ENCODE results near the gene SV2C.

Gene SV2C

DNA sequence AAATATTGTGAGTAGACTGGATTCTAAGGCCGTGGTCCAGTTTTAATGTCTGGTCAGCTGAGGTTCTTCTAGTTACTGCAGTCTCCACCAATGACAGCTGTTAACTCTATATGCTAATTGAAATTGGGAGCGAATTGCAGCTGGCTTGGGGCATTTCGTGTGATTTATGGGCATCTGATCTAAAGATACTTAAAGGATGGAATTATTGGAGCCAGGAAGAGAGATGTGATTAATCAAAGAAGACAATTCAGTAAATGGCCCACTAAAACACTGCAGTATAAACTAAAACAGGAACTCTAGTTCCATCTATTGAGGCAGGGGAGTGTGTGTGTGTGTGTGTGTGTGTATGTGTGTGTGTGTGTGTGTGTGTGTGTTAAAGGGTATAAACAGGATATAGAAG, 162.4 kb downstream of the SV2C start:
- in situ Hi-C loops (cut with MboI; ENCODE audit: low sequenced_read_pairs): no loop called here

DNA sequence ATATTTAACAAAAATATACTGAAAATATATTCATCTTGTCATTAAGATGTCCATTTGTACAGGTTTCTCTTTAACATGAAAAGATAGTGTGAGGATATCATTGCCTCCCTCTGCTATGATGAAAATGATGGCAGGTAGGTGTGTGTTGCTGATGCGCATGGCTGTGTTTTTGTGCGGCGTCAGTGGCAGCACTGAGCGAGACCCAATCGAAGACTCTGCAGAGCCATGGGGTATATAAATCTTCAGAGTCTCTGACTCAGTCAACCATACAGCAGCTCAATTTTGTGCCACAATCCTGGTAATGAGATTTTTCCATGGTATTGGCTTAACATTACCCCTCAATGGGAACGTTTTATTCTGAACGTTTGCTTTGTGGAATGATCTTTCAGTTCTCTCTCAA, 166.4 kb downstream of the SV2C start:
- in situ Hi-C loops (cut with MboI; ENCODE audit: low sequenced_read_pairs): no loop called here

GRCh38 chr5:76250463-76250862, 167.3 kb downstream of the SV2C start:
- in situ Hi-C loops (cut with MboI; ENCODE audit: low sequenced_read_pairs): no loop called here

DNA sequence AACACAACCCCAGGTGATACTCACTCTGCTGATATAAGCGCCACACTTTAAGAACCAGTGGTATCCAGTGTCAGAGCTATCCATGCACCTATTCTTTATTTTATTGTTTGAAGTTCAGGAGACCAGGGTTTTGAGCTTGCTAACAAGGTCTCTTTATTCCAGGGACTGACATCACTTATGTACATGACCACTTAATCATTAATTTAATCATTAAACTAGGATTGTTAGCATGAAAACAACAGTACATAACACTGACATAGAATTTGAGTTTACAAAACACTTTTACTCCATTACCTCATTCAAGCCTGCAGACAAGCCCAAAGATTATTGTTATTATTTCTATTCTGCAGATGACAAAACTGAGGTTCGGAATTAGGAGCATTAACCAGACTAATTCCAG, 168.5 kb downstream of the SV2C start:
- in situ Hi-C loops (cut with MboI; ENCODE audit: low sequenced_read_pairs): no loop called here

- in situ Hi-C loops (cut with MboI; ENCODE audit: low sequenced_read_pairs): no loop called here
These were observed 169.3 kb downstream of the SV2C start for GRCh38 chr5:76252437-76252836.

DNA sequence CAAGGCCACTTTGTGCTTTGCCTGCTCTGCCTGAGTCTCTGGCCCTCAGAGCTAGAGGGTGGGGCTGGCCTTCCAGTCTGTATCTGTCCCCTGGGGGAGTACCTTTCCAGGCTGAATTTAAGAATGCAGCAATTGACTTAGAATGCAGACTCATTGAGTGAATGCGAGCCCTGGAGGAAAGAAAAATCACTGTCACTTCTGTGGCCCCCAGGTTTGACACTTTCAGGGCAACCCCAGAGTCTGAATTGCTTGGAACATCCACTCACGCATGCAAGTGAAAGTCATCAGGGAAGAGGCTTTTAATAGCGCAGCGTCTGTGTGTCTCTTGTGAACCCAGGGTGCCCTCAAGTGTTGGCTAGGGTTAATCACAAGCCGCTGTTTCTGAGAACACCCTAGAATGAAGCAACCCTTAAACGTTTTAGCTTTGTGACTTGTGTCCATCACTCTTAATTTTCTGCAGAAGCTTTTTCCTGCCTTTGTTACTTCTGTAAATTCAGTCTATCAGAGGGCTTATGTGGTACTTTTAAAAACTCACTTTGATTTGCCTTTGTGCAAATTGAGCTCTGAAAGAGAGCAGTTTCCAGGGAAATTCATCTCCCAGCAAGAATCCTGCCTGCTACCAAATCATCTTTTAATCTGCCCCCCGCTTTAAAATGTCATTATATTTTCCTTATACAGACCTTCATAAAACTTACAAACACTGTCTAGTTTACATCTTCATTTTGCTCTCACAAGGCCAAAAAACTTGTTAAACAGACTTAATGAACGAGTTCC, 173.1 kb downstream of the SV2C start:
- in situ Hi-C loops (cut with MboI; ENCODE audit: low sequenced_read_pairs): no loop called here

DNA sequence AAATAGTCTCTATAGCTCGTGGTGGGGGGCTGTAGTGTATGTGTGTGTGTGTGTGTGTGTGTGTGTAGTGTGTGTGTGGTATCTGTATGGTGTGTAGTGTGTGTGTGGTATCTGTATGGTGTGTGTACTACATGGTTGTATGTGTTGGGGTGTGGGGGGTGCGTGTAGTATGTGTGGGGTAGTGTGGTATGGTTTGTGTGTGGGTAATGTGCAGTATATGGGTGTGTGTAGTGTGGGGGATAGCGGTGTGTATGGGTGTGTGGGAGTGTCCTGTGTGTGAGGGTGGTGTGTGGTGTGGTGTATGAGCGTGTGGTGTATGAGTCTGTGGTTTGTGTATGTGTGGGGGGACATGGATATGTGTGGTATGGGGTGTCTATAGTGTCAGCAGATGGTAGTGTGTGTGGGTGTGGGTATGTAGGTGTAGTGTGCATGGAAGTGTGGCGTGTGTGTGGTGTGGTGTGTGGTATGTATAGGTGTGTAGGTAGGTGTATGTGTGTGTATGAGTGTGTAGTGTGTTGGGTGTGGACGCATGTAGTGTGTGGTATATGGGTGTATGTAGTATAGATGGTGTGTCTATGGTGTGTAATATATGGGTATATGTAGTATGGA, 174.1 kb downstream of the SV2C start:
- in situ Hi-C loops (cut with MboI; ENCODE audit: low sequenced_read_pairs): no loop called here

GRCh38 chr5:76257897-76258296, 174.7 kb downstream of the SV2C start:
- in situ Hi-C loops (cut with MboI; ENCODE audit: low sequenced_read_pairs): no loop called here

DNA sequence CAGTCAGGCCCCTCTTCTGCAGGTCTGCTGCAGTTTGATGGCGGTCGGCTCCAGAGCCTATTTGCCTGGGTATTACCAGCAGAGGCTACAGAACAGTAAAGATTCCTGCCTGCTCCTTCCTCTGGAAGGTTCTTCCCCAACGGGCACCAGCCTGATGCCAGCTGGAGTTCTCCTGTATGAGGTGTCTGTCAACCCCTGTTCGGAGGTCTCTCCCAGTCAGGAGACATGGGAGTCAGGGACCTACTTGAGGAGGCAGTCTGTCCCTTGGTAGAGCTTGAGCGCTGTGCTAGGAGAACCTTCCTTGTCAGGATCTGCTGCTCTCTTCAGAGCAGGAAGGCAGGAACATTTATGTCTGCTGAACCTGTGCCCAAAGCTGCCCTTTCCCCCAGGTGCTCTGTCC, 181.5 kb downstream of the SV2C start:
- in situ Hi-C loops (cut with MboI; ENCODE audit: low sequenced_read_pairs): no loop called here

DNA sequence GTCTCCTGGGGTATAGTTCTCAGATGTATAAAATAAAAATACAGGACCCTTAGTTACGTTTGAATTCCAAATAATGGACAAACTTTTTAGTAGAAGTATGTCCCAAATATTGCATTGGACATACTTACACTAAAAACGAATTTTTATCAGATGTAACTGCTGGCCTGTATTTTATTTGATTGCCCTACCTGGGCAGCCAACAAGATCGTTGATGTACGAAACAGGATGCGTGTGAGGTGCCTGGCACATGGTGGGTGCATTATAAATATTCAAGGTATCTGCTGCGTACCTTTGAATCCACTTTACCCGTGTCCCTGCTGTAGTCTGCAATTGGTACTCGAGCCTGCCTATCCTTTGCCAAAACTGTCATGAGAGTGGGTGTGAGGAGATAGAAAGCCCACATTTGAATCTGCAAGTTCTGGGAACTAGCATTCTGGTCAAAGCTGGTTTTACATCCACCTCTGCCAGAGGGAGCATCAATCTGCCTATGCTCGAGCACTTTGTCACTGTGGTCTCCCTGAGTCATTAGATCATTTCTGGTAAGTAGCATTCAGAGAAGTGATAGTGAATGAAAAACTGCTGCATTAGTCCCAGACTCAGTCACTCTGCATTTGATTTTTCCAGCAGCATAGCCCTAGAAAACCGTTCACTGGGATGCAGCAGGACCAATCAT, 186.2 kb downstream of the SV2C start:
- in situ Hi-C loops (cut with MboI; ENCODE audit: low sequenced_read_pairs): no loop called here

GRCh38 chr5:76269932-76270610, 186.9 kb downstream of the SV2C start:
- in situ Hi-C loops (cut with MboI; ENCODE audit: low sequenced_read_pairs): no loop called here

- in situ Hi-C loops (cut with MboI; ENCODE audit: low sequenced_read_pairs): no loop called here
These were observed 188.7 kb downstream of the SV2C start for GRCh38 chr5:76271836-76272235.

DNA sequence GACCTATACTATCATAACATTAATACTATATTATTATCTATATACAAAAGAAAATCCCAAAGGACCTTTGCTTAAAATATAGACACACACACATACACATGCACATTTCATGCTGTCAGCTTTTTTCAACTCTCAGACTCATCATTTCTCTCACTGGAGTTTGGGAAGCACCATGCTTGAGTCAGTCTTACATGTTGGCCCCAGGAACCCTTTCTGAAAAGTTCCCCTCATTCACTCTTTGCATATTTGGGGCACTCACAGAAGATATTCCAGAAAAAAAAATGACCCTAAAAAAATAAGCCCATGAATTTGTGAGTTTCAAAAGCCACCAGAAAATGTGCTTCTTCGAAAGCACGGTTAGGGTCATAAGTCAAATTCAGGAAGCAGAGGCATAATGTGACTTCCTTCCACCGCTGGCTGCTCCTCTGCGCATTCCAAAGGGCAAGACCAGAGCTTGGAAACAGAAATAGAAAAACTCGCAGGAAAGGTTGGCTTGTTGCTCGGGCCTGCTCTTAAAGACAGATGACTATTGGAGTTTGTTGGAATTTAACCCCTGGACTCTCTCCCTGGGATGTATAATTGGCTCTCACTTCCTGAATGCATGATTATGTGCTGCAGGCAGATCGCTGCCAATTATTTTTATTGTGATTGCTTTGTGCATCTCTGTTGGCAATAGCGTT, 190.2 kb downstream of the SV2C start:
- in situ Hi-C loops (cut with MboI; ENCODE audit: low sequenced_read_pairs): no loop called here

GRCh38 chr5:76274571-76274970, 191.4 kb downstream of the SV2C start:
- in situ Hi-C loops (cut with MboI; ENCODE audit: low sequenced_read_pairs): no loop called here

GRCh38 chr5:76277736-76278135, 194.6 kb downstream of the SV2C start:
- in situ Hi-C loops (cut with MboI; ENCODE audit: low sequenced_read_pairs): no loop called here

- in situ Hi-C loops (cut with MboI; ENCODE audit: low sequenced_read_pairs): no loop called here
These were observed 195.1 kb downstream of the SV2C start for GRCh38 chr5:76278261-76278789.

GRCh38 chr5:76280494-76280893, 197.3 kb downstream of the SV2C start:
- in situ Hi-C loops (cut with MboI; ENCODE audit: low sequenced_read_pairs): no loop called here

- in situ Hi-C loops (cut with MboI; ENCODE audit: low sequenced_read_pairs): no loop called here
These were observed 200.5 kb downstream of the SV2C start for GRCh38 chr5:76283670-76284069.

GRCh38 chr5:76289692-76290091, 206.5 kb downstream of the SV2C start:
- in situ Hi-C loops (cut with MboI; ENCODE audit: low sequenced_read_pairs): no loop called here

DNA sequence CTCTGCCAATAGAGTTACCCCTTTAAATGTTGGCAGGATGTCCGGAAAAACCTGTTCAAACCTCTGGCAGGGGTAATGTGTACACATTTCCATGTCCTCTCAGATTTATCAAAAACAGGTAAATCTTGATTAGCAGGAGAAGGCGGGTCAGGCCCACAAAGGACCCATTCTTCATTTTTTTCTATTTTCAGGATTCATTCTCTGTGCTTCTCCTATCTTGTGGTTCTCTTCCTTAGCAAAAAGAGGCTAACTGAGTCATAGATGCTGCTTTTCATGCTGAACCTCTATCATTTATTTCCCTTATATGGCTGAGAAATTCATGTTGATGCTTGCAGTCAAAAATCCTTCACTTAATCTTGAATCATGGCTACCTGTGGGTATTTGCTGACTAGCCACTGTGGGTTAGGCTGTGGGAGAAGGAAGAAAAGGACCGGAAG, 207.2 kb downstream of the SV2C start:
- in situ Hi-C loops (cut with MboI; ENCODE audit: low sequenced_read_pairs): no loop called here

Data from HL-60/S4 (cell line).